Gastroesophageal sphincter (tissue), 4 donors: ENCODE data around the gene GJA5. TPM values are rescaled to one million over a fixed set of nuclear protein-coding genes. Genes with fewer than 3 reads are reported as not detected.

ENCODE experiments used
- ATAC-seq: fragments of 150-250 bp; one replicate; pipeline ENCODE4 v1.9.1; 2016; ENCODE audit warnings: mild to moderate bottlenecking, moderate library complexity
- H3K27ac ChIP-seq, 4 donors: fragments of 200-600 bp; sonication (generic) in 3 of 4; 1 replicate in 3 of 4; 2 replicates in 1 of 4; pipeline ENCODE4 v1.5.1; 2016 to 2019
- H3K27me3 ChIP-seq: fragments of 200-600 bp; sonication (generic); one replicate; pipeline ENCODE4 v1.5.1; 2019
- H3K36me3 ChIP-seq, 2 donors: fragments of 200-600 bp; sonication (generic); one replicate each; pipeline ENCODE4 v1.5.1; 2019; ENCODE audit warnings: control low read depth in 1 of 2
- H3K4me1 ChIP-seq, 3 donors: fragments of 200-600 bp; sonication (generic); 1 replicate in 2 of 3; 2 replicates in 1 of 3; pipeline ENCODE4 v1.5.1; 2016 to 2019; ENCODE audit warnings: control low read depth in 2 of 3
- H3K4me3 ChIP-seq, 2 donors: fragments of 200-600 bp; sonication (generic); one replicate each; pipeline ENCODE4 v1.5.1; 2019; ENCODE audit warnings: mild to moderate bottlenecking in 1 of 2, moderate library complexity in 1 of 2
- H3K9me3 ChIP-seq, 3 donors: fragments of 200-600 bp; sonication (generic); one replicate each; pipeline ENCODE4 v1.5.1; 2017 to 2019; ENCODE audit warnings: control low read depth in 2 of 3
- CTCF ChIP-seq, 4 experiments: fragments of 200-600 bp in 2 of 4; fragments of 450-650 bp in 2 of 4; sonication (generic) in 1 of 4; IDR thresholded peaks; one replicate each; pipeline ENCODE4 v1.5.1; 2017 to 2019; ENCODE audit warnings: antibody characterized with exemption in 4 of 4, mild to moderate bottlenecking in 2 of 4, moderate library complexity in 2 of 4
- EP300 ChIP-seq: sonication (generic); formaldehyde crosslinking; IDR thresholded peaks from one replicate; pipeline ENCODE4 v1.6.1; 2017; ENCODE audit warnings: antibody characterized with exemption, mild to moderate bottlenecking
- POLR2A ChIP-seq, 2 donors: fragments of 450-650 bp; IDR thresholded peaks; one replicate each; pipeline ENCODE4 v1.6.1; 2017; ENCODE audit warnings: antibody characterized with exemption in 2 of 2, mild to moderate bottlenecking in 2 of 2, moderate library complexity in 1 of 2
- POLR2AphosphoS5 ChIP-seq: sonication (generic); formaldehyde crosslinking; IDR thresholded peaks from one replicate; pipeline ENCODE4 v1.6.1; 2017; ENCODE audit warnings: antibody characterized with exemption
- WGBS, 2 donors: methylation state at CpG; one replicate each; pipeline ENCODE4 v1.1.5; 2018; ENCODE audit warnings: low coverage in 1 of 2; 5-methylcytosine and 5-hydroxymethylcytosine counted together
- total RNA-seq, 4 donors: library from RNA; depleted of rRNA; stranded (reverse); fragments of >200 nt; gene quantifications; one replicate each; pipeline ENCODE4 v1.1.0, GENCODE V29; 2016

The GJA5 gene
- total RNA-seq, 4 donors from 2014 or later: 3.9 to 17.4 (median 7.9) TPM

GRCh38 chr1:147787765-147788164 is 27.4 kb upstream of the GJA5 start:
- Histone ChIP-seq H3K36me3 (no peaks in the 10 kb centered on the region), H3K4me3 (no peak overlapping the region), H3K4me1 (no peaks in the 10 kb centered on the region), H3K27ac (no peak overlapping the region), H3K27me3 (peaks cover 5% of the 10 kb centered on the region), H3K9me3 (no peaks in the 10 kb centered on the region)
- no peak for TF ChIP-seq POLR2A (IDR thresholded peaks at IDR 0.05)
- TF ChIP-seq EP300: no peak
- ATAC-seq: no peak
- 86% methylated on average over 2 of the region's 2 CpGs; no CpG with 5 or more reads in 1 of the 2 donors for WGBS, 2 donors

GRCh38 chr1:147786536-147786935 is 26.1 kb upstream of the GJA5 start:
- 29 to 60% methylated on average over 1 to 2 of the region's 3 CpGs for WGBS, 2 donors
- no peak overlapping the region for H3K4me3 ChIP-seq
- no peaks in the 10 kb centered on the region for H3K4me1 ChIP-seq
- H3K27ac ChIP-seq: no peak overlapping the region
- H3K27me3 ChIP-seq: peaks cover 5% of the 10 kb centered on the region
- no peak for TF ChIP-seq CTCF (IDR thresholded peaks at IDR 0.05)
- TF ChIP-seq POLR2AphosphoS5: no peak
- no peak for TF ChIP-seq POLR2A (IDR thresholded peaks at IDR 0.05)
- no peak for ATAC-seq
- H3K36me3 ChIP-seq: no peaks in the 10 kb centered on the region
- no peaks in the 10 kb centered on the region for H3K9me3 ChIP-seq

- ATAC-seq: no peak
- Histone ChIP-seq H3K4me3 (no peak overlapping the region), H3K4me1 (no peaks in the 10 kb centered on the region), H3K9me3 (no peaks in the 10 kb centered on the region), H3K36me3 (no peaks in the 10 kb centered on the region), H3K27me3 (peaks cover 5% of the 10 kb centered on the region), H3K27ac (no peak overlapping the region)
- TF ChIP-seq CTCF (IDR thresholded peaks at IDR 0.05): no peak
- no peak for TF ChIP-seq EP300
- no peak for TF ChIP-seq POLR2A (IDR thresholded peaks at IDR 0.05)
- WGBS, 2 donors: 65 to 92% methylated on average over 2 to 5 of the region's 7 CpGs
These were observed 25.5 kb upstream of the GJA5 start for GRCh38 chr1:147785794-147786506.

GRCh38 chr1:147784941-147785340 is 24.5 kb upstream of the GJA5 start:
- Histone ChIP-seq H3K36me3 (no peaks in the 10 kb centered on the region), H3K4me1 (no peaks in the 10 kb centered on the region), H3K4me3 (no peak overlapping the region), H3K27ac (no peak overlapping the region), H3K9me3 (no peaks in the 10 kb centered on the region), H3K27me3 (peaks cover 5% of the 10 kb centered on the region)
- 80 to 81% methylated on average over 1 of the region's 1 CpG for WGBS, 2 donors
- no peak for ATAC-seq
- TF ChIP-seq EP300 (no peak), POLR2AphosphoS5 (no peak), CTCF (IDR thresholded peaks at IDR 0.05) (no peak)

- TF ChIP-seq EP300: no peak
- no peak for TF ChIP-seq POLR2A (IDR thresholded peaks at IDR 0.05)
- TF ChIP-seq POLR2AphosphoS5: no peak
- TF ChIP-seq CTCF (IDR thresholded peaks at IDR 0.05): no peak
- Histone ChIP-seq H3K9me3 (no peaks in the 10 kb centered on the region), H3K27me3 (peaks cover 5% of the 10 kb centered on the region), H3K36me3 (no peaks in the 10 kb centered on the region), H3K4me3 (no peak overlapping the region), H3K27ac (no peak overlapping the region), H3K4me1 (no peaks in the 10 kb centered on the region)
- no peak for ATAC-seq
- 31 to 38% methylated on average over 2 to 3 of the region's 3 CpGs for WGBS, 2 donors
These were observed 20.7 kb upstream of the GJA5 start for GRCh38 chr1:147781056-147781471.
